ENCODE data around the gene ADARB2. TPM values are rescaled to one million over a fixed set of nuclear protein-coding genes. Genes with fewer than 3 reads are reported as not detected.
"Not testable (repeated sequence)": the region's sequence is repeated elsewhere in the genome, so short reads cannot be mapped to it uniquely, and the experiment has no call there.

Gene ADARB2
- total RNA-seq, 1 donor from 2014 or later, result 1.8 TPM

DNA sequence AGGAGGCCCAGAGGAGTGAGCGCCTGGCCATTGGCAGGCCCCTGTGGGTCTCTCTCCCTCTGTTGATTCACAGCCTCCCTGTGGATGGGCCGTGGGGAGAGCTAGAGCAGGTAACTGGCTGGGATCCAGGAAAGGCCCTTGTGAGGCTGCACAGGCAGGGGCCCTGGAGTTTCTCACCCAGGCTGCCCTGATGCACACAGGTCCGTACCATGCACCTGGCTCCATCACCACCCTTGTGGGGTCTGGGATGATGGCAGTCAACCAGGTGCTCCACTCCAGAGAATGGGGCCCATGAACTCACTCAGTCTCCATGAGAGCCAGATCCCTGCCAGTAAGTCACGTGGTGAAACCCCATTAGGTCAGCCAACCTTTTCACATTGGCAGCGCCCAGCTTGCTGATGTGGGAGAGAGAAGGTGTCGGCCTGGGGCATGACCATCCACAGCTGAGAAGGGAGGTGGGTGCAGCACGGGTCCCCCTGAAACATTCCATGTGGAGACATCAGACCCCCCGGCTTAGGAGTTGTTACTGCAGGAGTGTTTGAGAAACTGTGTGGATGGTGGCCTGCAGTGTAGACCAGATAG is 320.8 kb downstream of the ADARB2 start:
- Mint-ChIP-seq H3K9me3 (peaks cover 10% of the 10 kb centered on the region), H3K27ac (ENCODE audit: unreplicated experiment) (no peak overlapping the region), H3K4me1 (peaks cover 16% of the 10 kb centered on the region), H3K27me3 (ENCODE audit: low read depth) (peaks cover 10% of the 10 kb centered on the region), H3K4me3 (no peak overlapping the region), H3K36me3 (ENCODE audit: low read depth) (peaks cover 4% of the 10 kb centered on the region)
- no peak for DNase-seq (ENCODE audit: low read depth, low spot score)
- no peak for TF ChIP-seq CTCF (conservative IDR thresholded peaks at IDR 0.05)

GRCh38 chr10:1414893-1415292 is 322.4 kb downstream of the ADARB2 start:
- no peak for DNase-seq (ENCODE audit: low read depth, low spot score)
- no peak overlapping the region for H3K27ac Mint-ChIP-seq (ENCODE audit: unreplicated experiment)

GRCh38 chr10:1414346-1414745 is 323.0 kb downstream of the ADARB2 start:
- not testable (repeated sequence) for H3K36me3 Mint-ChIP-seq (ENCODE audit: low read depth); H3K27me3 Mint-ChIP-seq (ENCODE audit: low read depth); H3K4me3 Mint-ChIP-seq; H3K4me1 Mint-ChIP-seq; H3K27ac Mint-ChIP-seq (ENCODE audit: unreplicated experiment); DNase-seq (ENCODE audit: low read depth, low spot score)
- H3K9me3 Mint-ChIP-seq, result peaks cover 10% of the 10 kb centered on the region

More at GRCh38 chr10:1414893-1415292, 322.4 kb downstream of the ADARB2 start:
- TF ChIP-seq CTCF (conservative IDR thresholded peaks at IDR 0.05), result no peak
- H3K27me3 Mint-ChIP-seq (ENCODE audit: low read depth), result peaks cover under 1% of the 10 kb centered on the region
- no peaks in the 10 kb centered on the region for H3K4me1 Mint-ChIP-seq
- no peak overlapping the region for H3K4me3 Mint-ChIP-seq
- peaks cover 4% of the 10 kb centered on the region for H3K36me3 Mint-ChIP-seq (ENCODE audit: low read depth)
- H3K9me3 Mint-ChIP-seq, result peaks cover 10% of the 10 kb centered on the region

- Mint-ChIP-seq H3K4me1 (no peaks in the 10 kb centered on the region), H3K9me3 (peaks cover 10% of the 10 kb centered on the region), H3K27me3 (ENCODE audit: low read depth) (no peaks in the 10 kb centered on the region), H3K4me3 (no peak overlapping the region), H3K27ac (ENCODE audit: unreplicated experiment) (no peak overlapping the region), H3K36me3 (ENCODE audit: low read depth) (peaks cover 4% of the 10 kb centered on the region)
- no peak for DNase-seq (ENCODE audit: low read depth, low spot score)
- TF ChIP-seq CTCF (conservative IDR thresholded peaks at IDR 0.05), result no peak
Observed at GRCh38 chr10:1413823-1414222, 323.5 kb downstream of the ADARB2 start.

GRCh38 chr10:1413256-1413655 is 324.1 kb downstream of the ADARB2 start:
- Mint-ChIP-seq H3K36me3 (ENCODE audit: low read depth) (peaks cover 4% of the 10 kb centered on the region), H3K27ac (ENCODE audit: unreplicated experiment) (no peak overlapping the region), H3K9me3 (peaks cover 10% of the 10 kb centered on the region), H3K4me3 (no peak overlapping the region), H3K27me3 (ENCODE audit: low read depth) (no peaks in the 10 kb centered on the region), H3K4me1 (no peaks in the 10 kb centered on the region)
- no peak for TF ChIP-seq CTCF (conservative IDR thresholded peaks at IDR 0.05)
- no peak for DNase-seq (ENCODE audit: low read depth, low spot score)

DNA sequence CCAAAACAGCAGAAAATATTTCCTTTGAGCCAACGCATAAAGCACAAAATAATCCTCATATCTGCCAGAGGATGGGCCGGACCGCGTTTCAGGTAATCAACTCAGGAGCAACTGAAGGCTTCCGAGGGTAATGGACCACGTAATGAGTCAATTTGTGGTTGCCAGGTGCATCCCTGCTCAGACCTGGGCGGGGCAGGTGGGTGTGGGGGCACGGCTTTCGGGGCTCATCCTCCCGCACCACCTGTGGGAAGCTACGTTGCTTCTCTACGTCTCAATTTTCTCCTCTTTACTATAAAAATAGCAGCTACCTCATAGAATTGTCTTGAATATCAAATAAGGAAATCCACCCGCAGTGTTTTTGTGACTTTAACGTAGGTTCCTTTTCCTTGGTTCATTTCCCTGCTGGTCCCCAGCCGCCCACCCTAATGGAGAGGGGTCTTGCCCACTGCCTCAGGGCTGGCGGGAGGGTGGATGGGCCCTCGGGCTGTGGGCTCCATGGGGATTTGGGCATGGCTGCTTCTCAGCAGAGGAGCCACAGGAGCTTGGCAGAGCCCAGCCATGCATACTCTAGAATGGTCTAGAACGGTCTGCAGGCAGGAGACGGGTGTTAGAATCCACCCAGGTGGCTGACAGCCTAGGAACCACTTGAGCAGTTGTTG is 324.7 kb downstream of the ADARB2 start:
- Mint-ChIP-seq H3K27me3 (ENCODE audit: low read depth) (no peaks in the 10 kb centered on the region), H3K27ac (ENCODE audit: unreplicated experiment) (peak overlapping the region; percentile 71), H3K4me3 (no peak overlapping the region), H3K9me3 (peaks cover 10% of the 10 kb centered on the region), H3K36me3 (ENCODE audit: low read depth) (peaks cover 4% of the 10 kb centered on the region), H3K4me1 (no peaks in the 10 kb centered on the region)
- no peak for DNase-seq (ENCODE audit: low read depth, low spot score)
- no peak for TF ChIP-seq CTCF (conservative IDR thresholded peaks at IDR 0.05)
